ENCODE results near the gene RNASE4. TPM values are rescaled to one million over a fixed set of nuclear protein-coding genes. Genes with fewer than 3 reads are reported as not detected.

RNASE4 gene
- total RNA-seq, 1 donor from 2014 or later, result 5.7 TPM

- no peaks in the 10 kb centered on the region for H3K27me3 Mint-ChIP-seq
- no peaks in the 10 kb centered on the region for H3K36me3 Mint-ChIP-seq (ENCODE audit: insufficient read depth)
These were observed 1.8 kb upstream of the RNASE4 start for GRCh38 chr14:20682435-20683124.

GRCh38 chr14:20683125-20683890, 1.1 kb upstream of the RNASE4 start:
- Mint-ChIP-seq H3K36me3 (ENCODE audit: insufficient read depth) (no peaks in the 10 kb centered on the region), H3K27ac (no peak overlapping the region), H3K9me3 (ENCODE audit: low read depth) (no peaks in the 10 kb centered on the region), H3K4me1 (ENCODE audit: low read depth) (peaks cover 44% of the 10 kb centered on the region), H3K4me3 (ENCODE audit: low read depth) (no peak overlapping the region), H3K27me3 (no peaks in the 10 kb centered on the region)
- DNase-seq (ENCODE audit: low spot score, unreplicated experiment), result peak; percentile 51
- TF ChIP-seq CTCF (IDR thresholded peaks at IDR 0.05; ENCODE audit: unreplicated experiment), result no peak

More at GRCh38 chr14:20682435-20683124, 1.8 kb upstream of the RNASE4 start:
- H3K9me3 Mint-ChIP-seq (ENCODE audit: low read depth), result no peaks in the 10 kb centered on the region
- peaks cover 37% of the 10 kb centered on the region for H3K4me1 Mint-ChIP-seq (ENCODE audit: low read depth)
- no peak overlapping the region for H3K4me3 Mint-ChIP-seq (ENCODE audit: low read depth)
- DNase-seq (ENCODE audit: low spot score, unreplicated experiment), result peak; percentile 53
- H3K27ac Mint-ChIP-seq, result no peak overlapping the region
- TF ChIP-seq CTCF (IDR thresholded peaks at IDR 0.05; ENCODE audit: unreplicated experiment), result no peak

GRCh38 chr14:20684662-20685456, 499 bp downstream of the RNASE4 start:
- DNase-seq (ENCODE audit: low spot score, unreplicated experiment), result no peak
- Mint-ChIP-seq H3K4me3 (ENCODE audit: low read depth) (no peak overlapping the region), H3K27ac (peak overlapping the region; percentile 88), H3K36me3 (ENCODE audit: insufficient read depth) (no peaks in the 10 kb centered on the region), H3K4me1 (ENCODE audit: low read depth) (peaks cover 48% of the 10 kb centered on the region), H3K27me3 (no peaks in the 10 kb centered on the region), H3K9me3 (ENCODE audit: low read depth) (no peaks in the 10 kb centered on the region)
- no peak for TF ChIP-seq CTCF (IDR thresholded peaks at IDR 0.05; ENCODE audit: unreplicated experiment)

GRCh38 chr14:20686386-20687143, 2.2 kb downstream of the RNASE4 start:
- no peaks in the 10 kb centered on the region for H3K27me3 Mint-ChIP-seq

More at GRCh38 chr14:20686386-20687143, 2.2 kb downstream of the RNASE4 start:
- H3K9me3 Mint-ChIP-seq (ENCODE audit: low read depth), result no peaks in the 10 kb centered on the region
- no peaks in the 10 kb centered on the region for H3K36me3 Mint-ChIP-seq (ENCODE audit: insufficient read depth)
- peak overlapping the region; percentile 81 for H3K27ac Mint-ChIP-seq
- H3K4me3 Mint-ChIP-seq (ENCODE audit: low read depth), result peak overlapping the region; percentile 58
- H3K4me1 Mint-ChIP-seq (ENCODE audit: low read depth), result peaks cover 39% of the 10 kb centered on the region
- no peak for DNase-seq (ENCODE audit: low spot score, unreplicated experiment)
- no peak for TF ChIP-seq CTCF (IDR thresholded peaks at IDR 0.05; ENCODE audit: unreplicated experiment)

Measured in progenitor cell of endocrine pancreas (in vitro differentiated cells).